Ishikawa (cell line): ENCODE measurements around the gene PARP14.

Experiments
- CEBPB ChIP-seq: IDR thresholded peaks from 2 replicates; pipeline ENCODE4 v1.6.1; 2012
- CREB1 ChIP-seq: IDR thresholded peaks from 2 replicates; pipeline ENCODE4 v1.6.1; 2012; ENCODE audit warnings: low read depth
- EGR1 ChIP-seq: IDR thresholded peaks from 2 replicates; pipeline ENCODE4 v1.6.1; 2012
- EP300 ChIP-seq: IDR thresholded peaks from 2 replicates; pipeline ENCODE4 v1.6.1; 2012; ENCODE audit warnings: borderline replicate concordance
- FOXM1 ChIP-seq: IDR thresholded peaks from 2 replicates; pipeline ENCODE4 v1.6.1; 2012; ENCODE audit warnings: low read depth, borderline replicate concordance
- NFIC ChIP-seq: IDR thresholded peaks from 2 replicates; pipeline ENCODE4 v1.6.1; 2012
- RAD21 ChIP-seq: IDR thresholded peaks from 2 replicates; pipeline ENCODE4 v1.6.1; 2012; ENCODE audit warnings: low read depth
- TAF1 ChIP-seq: IDR thresholded peaks from 2 replicates; pipeline ENCODE4 v1.6.1; 2012; ENCODE audit warnings: low read depth, mild to moderate bottlenecking
- TCF12 ChIP-seq: IDR thresholded peaks from 2 replicates; pipeline ENCODE4 v1.6.1; 2012; ENCODE audit warnings: low read depth
- TEAD4 ChIP-seq: IDR thresholded peaks from 2 replicates; pipeline ENCODE4 v1.6.1; 2012
- YY1 ChIP-seq: IDR thresholded peaks from 2 replicates; pipeline ENCODE4 v1.6.1; 2012; ENCODE audit warnings: low read depth
- ZBTB7A ChIP-seq: IDR thresholded peaks from 2 replicates; pipeline ENCODE4 v1.6.1; 2012; ENCODE audit warnings: low read depth
- TF ChIP-seq, protein P1 (sequence below): IDR thresholded peaks from 2 replicates; pipeline ENCODE4 v1.6.1; 2012
- TF ChIP-seq, protein P2 (sequence below): IDR thresholded peaks from 2 replicates; pipeline ENCODE4 v1.6.1; 2012
- TF ChIP-seq, protein P3 (sequence below): IDR thresholded peaks from 2 replicates; pipeline ENCODE4 v1.6.1; 2012; ENCODE audit warnings: low read depth, mild to moderate bottlenecking

The PARP14 gene

DNA sequence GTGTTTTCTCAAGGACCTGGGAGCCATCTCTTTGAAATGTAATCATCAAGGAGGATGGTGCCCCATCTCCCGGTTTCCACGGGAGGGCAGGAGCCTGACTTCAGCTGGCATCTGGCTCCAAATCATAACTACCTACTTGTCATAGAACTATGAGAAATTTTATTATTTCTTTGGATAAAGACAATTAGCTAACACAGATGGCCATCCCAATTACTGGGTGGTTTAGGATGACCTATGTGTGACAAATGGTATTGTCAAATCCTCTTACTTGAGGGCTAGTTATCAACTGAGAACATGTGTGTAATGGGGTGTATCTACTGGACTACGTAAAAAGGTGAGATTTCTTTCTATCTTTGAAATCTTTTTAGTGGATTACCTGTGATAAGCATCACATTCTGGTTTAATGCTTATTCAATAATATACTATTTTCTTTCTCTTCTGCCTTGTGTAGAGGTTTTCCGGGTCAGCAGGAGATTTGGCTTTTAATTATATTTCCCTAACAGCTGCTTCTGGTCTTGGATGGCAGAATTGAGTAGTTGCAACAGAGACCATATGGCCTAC lies 15.3 kb upstream of the PARP14 start:
- TF ChIP-seq TEAD4 (no peak), EGR1 (no peak), TCF12 (no peak), EP300 (no peak), FOXM1 (no peak), CEBPB (no peak), CREB1 (no peak), NFIC (no peak), RAD21 (no peak)
- TF ChIP-seq, protein P1, sequence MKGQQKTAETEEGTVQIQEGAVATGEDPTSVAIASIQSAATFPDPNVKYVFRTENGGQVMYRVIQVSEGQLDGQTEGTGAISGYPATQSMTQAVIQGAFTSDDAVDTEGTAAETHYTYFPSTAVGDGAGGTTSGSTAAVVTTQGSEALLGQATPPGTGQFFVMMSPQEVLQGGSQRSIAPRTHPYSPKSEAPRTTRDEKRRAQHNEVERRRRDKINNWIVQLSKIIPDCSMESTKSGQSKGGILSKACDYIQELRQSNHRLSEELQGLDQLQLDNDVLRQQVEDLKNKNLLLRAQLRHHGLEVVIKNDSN: no peak
- TF ChIP-seq, protein P2, sequence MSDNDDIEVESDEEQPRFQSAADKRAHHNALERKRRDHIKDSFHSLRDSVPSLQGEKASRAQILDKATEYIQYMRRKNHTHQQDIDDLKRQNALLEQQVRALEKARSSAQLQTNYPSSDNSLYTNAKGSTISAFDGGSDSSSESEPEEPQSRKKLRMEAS: no peak

DNA sequence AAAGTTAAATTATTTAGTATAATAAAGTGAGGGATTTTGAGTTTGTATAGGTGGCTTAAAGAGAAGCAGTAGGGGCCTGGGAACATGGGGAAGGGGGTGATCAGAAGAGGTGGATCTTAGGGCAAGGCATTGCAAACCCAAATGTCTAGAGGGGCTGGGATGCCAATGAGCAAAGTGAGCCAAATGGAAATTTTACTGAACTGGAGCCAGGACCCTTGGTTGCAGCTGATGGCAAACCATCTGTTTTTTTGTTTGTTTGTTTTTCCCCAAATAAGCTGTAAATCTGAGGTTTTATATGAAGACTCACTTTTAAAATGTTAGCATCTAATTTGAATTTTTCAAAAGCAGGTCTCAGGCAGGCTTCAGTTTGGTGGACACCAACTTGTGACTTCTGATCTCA lies 14.8 kb upstream of the PARP14 start:
- TF ChIP-seq YY1 (no peak), TEAD4 (no peak)

DNA sequence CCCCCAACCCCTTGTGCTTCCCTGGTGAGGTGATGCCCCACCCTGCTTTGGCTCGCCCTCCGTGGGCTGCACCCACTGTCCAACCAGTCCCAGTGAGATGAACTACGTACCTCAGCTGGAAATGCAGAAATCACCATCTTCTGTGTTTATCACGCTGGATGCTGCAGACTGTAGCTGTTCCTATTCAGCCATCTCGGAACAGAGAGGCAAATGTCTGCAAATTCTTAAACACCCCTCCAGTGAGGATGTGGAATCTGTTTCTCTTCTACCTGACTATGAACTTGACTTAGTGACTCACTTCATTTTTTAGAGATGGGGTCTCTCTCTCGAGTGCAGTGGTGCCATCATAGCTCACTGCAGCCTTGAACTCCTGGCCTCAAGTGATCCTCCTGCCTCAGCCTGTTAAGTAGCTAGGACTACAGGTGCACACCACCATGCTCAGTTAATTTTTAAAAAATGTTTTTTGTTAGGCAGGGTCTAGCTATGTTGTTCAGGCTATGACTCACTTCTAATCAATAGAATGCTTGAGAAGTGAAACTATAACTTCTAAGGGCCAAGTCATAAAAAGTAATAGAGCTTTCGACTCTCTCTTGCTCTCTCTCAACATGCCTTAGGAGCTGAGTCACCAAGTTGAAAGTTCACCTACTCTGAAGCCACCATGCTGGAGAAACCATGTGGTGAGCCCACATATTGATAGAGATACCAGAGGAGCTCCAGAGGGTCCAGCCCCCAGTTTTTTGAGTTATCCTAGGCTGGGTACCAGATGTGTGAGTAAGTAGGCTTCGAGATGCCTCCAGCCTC lies 11.5 kb upstream of the PARP14 start:
- TF ChIP-seq TCF12 (no peak), CREB1 (no peak), RAD21 (no peak), TAF1 (no peak), YY1 (no peak), EGR1 (no peak)
- TF ChIP-seq, protein P1: no peak

DNA sequence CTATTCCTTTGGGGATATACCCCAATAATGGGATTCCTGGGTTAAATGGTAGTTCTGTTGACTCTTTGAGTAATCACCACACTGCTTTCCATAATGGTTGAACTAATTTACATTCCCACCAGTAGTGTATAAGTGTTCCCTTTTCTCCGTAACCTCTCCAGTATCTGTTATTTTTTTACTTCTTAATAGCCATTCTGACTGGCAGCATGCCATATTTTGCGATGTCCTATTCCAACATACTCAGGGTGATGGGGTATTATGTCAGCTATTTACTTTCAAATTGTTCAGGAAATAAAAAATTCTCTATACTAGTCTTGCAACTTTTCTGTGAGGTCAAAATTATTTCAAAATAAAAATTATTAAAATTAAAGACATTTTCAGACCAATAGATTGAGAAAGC lies 9.1 kb upstream of the PARP14 start:
- TF ChIP-seq RAD21 (no peak), EGR1 (no peak), EP300 (no peak), FOXM1 (no peak), ZBTB7A (no peak), TEAD4 (no peak), CREB1 (no peak), NFIC (no peak), TCF12 (no peak)
- TF ChIP-seq, protein P1: no peak
- TF ChIP-seq, protein P3, sequence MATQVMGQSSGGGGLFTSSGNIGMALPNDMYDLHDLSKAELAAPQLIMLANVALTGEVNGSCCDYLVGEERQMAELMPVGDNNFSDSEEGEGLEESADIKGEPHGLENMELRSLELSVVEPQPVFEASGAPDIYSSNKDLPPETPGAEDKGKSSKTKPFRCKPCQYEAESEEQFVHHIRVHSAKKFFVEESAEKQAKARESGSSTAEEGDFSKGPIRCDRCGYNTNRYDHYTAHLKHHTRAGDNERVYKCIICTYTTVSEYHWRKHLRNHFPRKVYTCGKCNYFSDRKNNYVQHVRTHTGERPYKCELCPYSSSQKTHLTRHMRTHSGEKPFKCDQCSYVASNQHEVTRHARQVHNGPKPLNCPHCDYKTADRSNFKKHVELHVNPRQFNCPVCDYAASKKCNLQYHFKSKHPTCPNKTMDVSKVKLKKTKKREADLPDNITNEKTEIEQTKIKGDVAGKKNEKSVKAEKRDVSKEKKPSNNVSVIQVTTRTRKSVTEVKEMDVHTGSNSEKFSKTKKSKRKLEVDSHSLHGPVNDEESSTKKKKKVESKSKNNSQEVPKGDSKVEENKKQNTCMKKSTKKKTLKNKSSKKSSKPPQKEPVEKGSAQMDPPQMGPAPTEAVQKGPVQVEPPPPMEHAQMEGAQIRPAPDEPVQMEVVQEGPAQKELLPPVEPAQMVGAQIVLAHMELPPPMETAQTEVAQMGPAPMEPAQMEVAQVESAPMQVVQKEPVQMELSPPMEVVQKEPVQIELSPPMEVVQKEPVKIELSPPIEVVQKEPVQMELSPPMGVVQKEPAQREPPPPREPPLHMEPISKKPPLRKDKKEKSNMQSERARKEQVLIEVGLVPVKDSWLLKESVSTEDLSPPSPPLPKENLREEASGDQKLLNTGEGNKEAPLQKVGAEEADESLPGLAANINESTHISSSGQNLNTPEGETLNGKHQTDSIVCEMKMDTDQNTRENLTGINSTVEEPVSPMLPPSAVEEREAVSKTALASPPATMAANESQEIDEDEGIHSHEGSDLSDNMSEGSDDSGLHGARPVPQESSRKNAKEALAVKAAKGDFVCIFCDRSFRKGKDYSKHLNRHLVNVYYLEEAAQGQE: no peak

DNA sequence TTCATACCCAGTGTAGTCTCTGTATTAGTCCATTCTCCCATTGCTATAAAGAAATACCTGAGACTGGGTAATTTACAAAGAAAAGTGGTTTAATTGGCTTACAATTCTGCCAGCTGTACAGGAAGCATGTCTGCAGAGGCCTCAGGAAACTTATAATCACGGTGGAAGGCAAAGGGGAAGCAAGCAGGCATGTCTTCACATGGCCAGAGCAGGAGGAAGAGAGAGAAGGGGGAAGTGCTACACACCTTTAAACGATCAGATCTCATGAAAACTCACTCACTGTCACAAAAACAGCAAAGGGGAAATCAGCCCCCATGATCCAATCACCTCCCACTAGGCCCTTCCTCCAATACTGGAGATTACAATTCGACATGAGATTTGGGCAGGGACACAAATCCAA lies 6.3 kb upstream of the PARP14 start:
- TF ChIP-seq EGR1 (no peak), FOXM1 (no peak), CREB1 (no peak), YY1 (no peak), TEAD4 (no peak), EP300 (no peak), TCF12 (no peak), CEBPB (no peak), NFIC (no peak), TAF1 (no peak), RAD21 (no peak), ZBTB7A (no peak)
- TF ChIP-seq, protein P3: no peak
- TF ChIP-seq, protein P2: no peak
- TF ChIP-seq, protein P1: no peak
